DND-41 (cell line): Measurements from ENCODE around the gene SAMD4A.

Experiments used
- EZH2 ChIP-seq: IDR thresholded peaks from 3 replicates; pipeline ENCODE4 v1.6.1; 2012; ENCODE audit warnings: borderline replicate concordance, low read depth, mild to moderate bottlenecking, moderate library complexity, low read length, inconsistent platforms; ENCODE audit not compliant: severe bottlenecking
- TF ChIP-seq, protein P1 (sequence below): IDR thresholded peaks from 2 replicates; pipeline ENCODE4 v1.5.1; 2012; ENCODE audit warnings: borderline replicate concordance, low read length, moderate library complexity, mild to moderate bottlenecking; ENCODE audit not compliant: poor library complexity, severe bottlenecking; ENCODE audit errors: extremely low read depth

GRCh38 chr14:54840798-54841197, 273.9 kb downstream of the SAMD4A start:
- TF ChIP-seq, protein P1, sequence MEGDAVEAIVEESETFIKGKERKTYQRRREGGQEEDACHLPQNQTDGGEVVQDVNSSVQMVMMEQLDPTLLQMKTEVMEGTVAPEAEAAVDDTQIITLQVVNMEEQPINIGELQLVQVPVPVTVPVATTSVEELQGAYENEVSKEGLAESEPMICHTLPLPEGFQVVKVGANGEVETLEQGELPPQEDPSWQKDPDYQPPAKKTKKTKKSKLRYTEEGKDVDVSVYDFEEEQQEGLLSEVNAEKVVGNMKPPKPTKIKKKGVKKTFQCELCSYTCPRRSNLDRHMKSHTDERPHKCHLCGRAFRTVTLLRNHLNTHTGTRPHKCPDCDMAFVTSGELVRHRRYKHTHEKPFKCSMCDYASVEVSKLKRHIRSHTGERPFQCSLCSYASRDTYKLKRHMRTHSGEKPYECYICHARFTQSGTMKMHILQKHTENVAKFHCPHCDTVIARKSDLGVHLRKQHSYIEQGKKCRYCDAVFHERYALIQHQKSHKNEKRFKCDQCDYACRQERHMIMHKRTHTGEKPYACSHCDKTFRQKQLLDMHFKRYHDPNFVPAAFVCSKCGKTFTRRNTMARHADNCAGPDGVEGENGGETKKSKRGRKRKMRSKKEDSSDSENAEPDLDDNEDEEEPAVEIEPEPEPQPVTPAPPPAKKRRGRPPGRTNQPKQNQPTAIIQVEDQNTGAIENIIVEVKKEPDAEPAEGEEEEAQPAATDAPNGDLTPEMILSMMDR = peak; percentile 5
- TF ChIP-seq EZH2 = no peak
